Parathyroid adenoma (tissue), 2 donors: ENCODE data around the gene RASAL2.

Experiments used
- H2AFZ ChIP-seq: fragments of 300-600 bp; sonication (generic); one replicate; pipeline ENCODE4 v1.7.0; 2017; ENCODE audit warnings: antibody characterized with exemption, mild to moderate bottlenecking
- H3K27ac ChIP-seq: fragments of 300-600 bp; sonication (generic); one replicate; pipeline ENCODE4 v1.7.0; 2017
- H3K27me3 ChIP-seq: fragments of 300-600 bp; sonication (generic); one replicate; pipeline ENCODE4 v1.7.0; 2017; ENCODE audit warnings: low read length; ENCODE audit not compliant: control insufficient read depth, insufficient read depth
- H3K36me3 ChIP-seq: fragments of 300-600 bp; sonication (generic); one replicate; pipeline ENCODE4 v1.7.0; 2017; ENCODE audit warnings: low read length; ENCODE audit not compliant: control insufficient read depth, insufficient read depth
- H3K4me1 ChIP-seq: fragments of 300-600 bp; sonication (generic); one replicate; pipeline ENCODE4 v1.7.0; 2017; ENCODE audit warnings: control low read depth
- H3K4me2 ChIP-seq: fragments of 300-600 bp; sonication (generic); one replicate; pipeline ENCODE4 v1.7.0; 2017; ENCODE audit warnings: low read length
- H3K4me3 ChIP-seq: fragments of 300-600 bp; sonication (generic); one replicate; pipeline ENCODE4 v1.7.0; 2017; ENCODE audit warnings: low read depth, low read length
- H3K79me2 ChIP-seq: fragments of 300-600 bp; sonication (generic); one replicate; pipeline ENCODE4 v1.7.0; 2017; ENCODE audit warnings: control low read depth
- H3K9ac ChIP-seq: fragments of 300-600 bp; sonication (generic); one replicate; pipeline ENCODE4 v1.7.0; 2017; ENCODE audit warnings: mild to moderate bottlenecking
- H3K9me3 ChIP-seq: fragments of 300-600 bp; sonication (generic); one replicate; pipeline ENCODE4 v1.7.0; 2017; ENCODE audit warnings: low read length; ENCODE audit not compliant: control insufficient read depth
- TF ChIP-seq, protein P1 (sequence below): fragments of 300-600 bp; sonication (generic); IDR thresholded peaks from one replicate; pipeline ENCODE4 v1.7.0; 2017; ENCODE audit warnings: antibody characterized with exemption, mild to moderate bottlenecking
- donor health status: primary hyperparathyroidism.

The RASAL2 gene

DNA sequence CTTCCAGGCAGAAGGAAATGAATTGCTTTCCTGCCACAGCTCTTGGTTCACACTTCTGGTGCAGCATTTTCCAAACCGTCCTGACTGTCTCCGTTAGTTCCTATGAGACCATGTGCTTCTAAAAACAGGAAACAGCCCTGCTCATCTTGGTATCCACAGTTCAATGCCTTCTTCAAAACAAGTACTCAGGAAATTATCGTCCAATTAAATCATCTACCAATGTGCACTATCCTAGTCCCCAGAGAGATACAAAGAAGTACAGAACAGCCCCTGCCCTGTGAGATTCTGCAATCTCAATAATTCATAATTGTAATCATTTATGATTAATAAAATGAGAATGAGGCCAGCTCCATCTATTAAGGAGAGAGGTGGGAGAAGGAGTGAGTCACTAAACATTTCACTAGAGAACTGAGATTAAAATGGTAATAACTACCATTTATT lies 391.7 kb downstream of the RASAL2 start:
- Histone ChIP-seq H3K9me3 (no peaks in the 10 kb centered on the region), H3K4me3 (no peak overlapping the region), H3K4me1 (no peaks in the 10 kb centered on the region)

DNA sequence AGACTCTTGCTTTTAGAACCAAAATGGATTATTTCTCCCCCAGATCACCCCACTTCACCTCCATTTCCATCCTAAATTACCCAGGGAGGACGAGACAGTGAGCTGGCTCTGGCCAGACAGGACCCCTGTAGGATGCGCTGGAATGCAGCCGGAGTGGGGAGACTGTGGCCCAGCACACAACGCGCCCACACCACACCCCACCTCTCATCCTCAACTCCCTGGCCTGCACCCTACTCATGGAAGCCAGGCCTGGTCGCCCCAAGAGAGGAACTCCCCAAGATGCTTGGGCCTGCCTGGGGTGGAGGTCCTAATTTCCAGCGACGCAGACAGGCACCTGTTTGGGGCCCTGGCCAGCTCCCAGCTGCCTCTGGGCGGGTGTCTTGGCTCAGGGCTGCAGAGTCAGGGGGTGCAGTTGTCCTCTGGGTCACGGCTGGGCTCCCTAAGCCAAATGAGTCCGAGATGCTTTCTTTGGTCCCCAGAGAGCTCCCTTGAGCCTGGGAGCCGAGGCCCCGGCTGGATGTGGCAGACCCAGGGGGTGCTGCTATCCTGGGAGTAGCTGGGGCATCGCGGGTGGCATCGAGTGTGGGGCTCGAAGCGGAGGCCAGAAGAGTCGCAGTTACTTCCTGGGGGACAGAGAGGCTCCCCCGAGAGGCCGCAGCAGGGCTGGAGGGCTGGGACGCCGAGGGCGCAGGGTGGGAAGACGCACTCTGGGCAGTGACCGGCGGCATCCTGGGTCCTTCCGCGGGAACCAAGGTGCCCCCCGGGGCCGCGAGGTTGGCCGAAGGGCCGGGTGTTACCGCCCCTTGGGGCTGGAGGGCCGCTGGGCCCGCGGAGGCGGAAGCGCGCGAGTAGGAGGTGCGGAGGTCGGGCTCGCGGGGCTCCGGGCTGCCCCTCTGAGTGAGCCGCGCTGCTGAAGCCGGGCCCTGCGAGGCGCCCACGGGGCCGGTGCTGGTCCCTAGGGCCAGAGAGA lies 392.5 kb downstream of the RASAL2 start:
- no peak overlapping the region for H3K27ac ChIP-seq
- no peaks in the 10 kb centered on the region for H3K36me3 ChIP-seq
- no peak overlapping the region for H3K9ac ChIP-seq
- no peak overlapping the region for H2AFZ ChIP-seq
- no peaks in the 10 kb centered on the region for H3K27me3 ChIP-seq
- no peaks in the 10 kb centered on the region for H3K9me3 ChIP-seq
- no peak overlapping the region for H3K4me3 ChIP-seq
- no peaks in the 10 kb centered on the region for H3K79me2 ChIP-seq
- TF ChIP-seq, protein P1, sequence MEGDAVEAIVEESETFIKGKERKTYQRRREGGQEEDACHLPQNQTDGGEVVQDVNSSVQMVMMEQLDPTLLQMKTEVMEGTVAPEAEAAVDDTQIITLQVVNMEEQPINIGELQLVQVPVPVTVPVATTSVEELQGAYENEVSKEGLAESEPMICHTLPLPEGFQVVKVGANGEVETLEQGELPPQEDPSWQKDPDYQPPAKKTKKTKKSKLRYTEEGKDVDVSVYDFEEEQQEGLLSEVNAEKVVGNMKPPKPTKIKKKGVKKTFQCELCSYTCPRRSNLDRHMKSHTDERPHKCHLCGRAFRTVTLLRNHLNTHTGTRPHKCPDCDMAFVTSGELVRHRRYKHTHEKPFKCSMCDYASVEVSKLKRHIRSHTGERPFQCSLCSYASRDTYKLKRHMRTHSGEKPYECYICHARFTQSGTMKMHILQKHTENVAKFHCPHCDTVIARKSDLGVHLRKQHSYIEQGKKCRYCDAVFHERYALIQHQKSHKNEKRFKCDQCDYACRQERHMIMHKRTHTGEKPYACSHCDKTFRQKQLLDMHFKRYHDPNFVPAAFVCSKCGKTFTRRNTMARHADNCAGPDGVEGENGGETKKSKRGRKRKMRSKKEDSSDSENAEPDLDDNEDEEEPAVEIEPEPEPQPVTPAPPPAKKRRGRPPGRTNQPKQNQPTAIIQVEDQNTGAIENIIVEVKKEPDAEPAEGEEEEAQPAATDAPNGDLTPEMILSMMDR: no peak
- no peaks in the 10 kb centered on the region for H3K4me1 ChIP-seq
- no peak overlapping the region for H3K4me2 ChIP-seq

More for the DNA sequence above, 391.7 kb downstream of the RASAL2 start:
- H3K79me2 ChIP-seq: no peaks in the 10 kb centered on the region
- H2AFZ ChIP-seq: no peak overlapping the region
- no peak overlapping the region for H3K27ac ChIP-seq
- H3K27me3 ChIP-seq: no peaks in the 10 kb centered on the region
- no peaks in the 10 kb centered on the region for H3K36me3 ChIP-seq
- no peak overlapping the region for H3K9ac ChIP-seq
- TF ChIP-seq, protein P1: no peak
- H3K4me2 ChIP-seq: no peak overlapping the region

DNA sequence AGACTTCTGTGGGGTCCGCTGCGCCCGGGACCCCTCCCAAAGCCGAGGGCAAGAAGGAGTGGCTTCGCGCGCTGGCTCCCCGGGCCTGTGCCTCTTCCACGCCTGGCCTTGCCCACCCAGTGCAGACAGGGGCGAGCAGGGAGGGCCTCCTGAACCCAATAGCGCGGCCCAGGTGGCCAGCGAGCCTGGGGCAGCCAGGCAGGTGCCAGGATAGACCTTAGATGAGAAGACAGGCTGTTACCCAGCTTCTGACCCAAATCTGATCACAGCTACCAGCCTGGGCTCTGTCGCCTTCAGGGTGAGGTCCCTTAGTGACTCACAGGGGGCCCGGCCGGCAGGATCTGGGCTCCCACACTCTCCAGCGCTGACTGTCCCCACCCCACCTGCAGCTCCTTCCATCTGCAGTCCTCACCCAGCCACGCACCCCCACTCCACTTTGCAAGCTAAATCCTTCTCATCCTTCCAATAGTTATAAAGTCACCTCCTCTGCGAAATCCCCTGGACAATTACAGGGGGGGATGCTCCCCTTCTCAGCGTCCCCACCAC lies 393.2 kb downstream of the RASAL2 start:
- TF ChIP-seq, protein P1: no peak
- no peak overlapping the region for H3K4me3 ChIP-seq
- H3K9ac ChIP-seq: no peak overlapping the region

DNA sequence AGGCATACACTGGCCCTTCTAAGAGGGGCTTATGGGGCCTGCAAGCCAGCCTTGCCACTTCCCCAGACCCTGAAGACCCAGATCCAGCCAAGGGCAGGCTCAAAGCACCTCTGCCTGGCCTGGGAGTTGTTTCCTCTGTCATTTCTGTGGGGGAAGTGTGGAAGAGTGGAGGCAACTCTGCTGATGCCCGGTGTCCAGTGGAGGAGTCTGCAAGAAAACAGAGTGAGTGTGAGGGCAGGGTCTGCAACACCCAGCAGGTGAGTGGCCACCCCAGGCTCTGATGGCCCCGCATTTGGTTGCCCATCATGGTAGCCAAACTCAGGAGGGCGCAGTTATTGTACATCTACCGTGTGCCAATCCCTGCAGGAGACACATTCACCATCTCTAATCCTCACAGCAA lies 394.5 kb downstream of the RASAL2 start:
- TF ChIP-seq, protein P1: no peak
- H3K9me3 ChIP-seq: no peaks in the 10 kb centered on the region

More for the DNA sequence above, 393.2 kb downstream of the RASAL2 start:
- Histone ChIP-seq H3K27me3 (no peaks in the 10 kb centered on the region), H3K27ac (no peak overlapping the region), H2AFZ (no peak overlapping the region), H3K79me2 (no peaks in the 10 kb centered on the region), H3K4me2 (no peak overlapping the region), H3K4me1 (no peaks in the 10 kb centered on the region), H3K9me3 (no peaks in the 10 kb centered on the region), H3K36me3 (no peaks in the 10 kb centered on the region)

More for the DNA sequence above, 394.5 kb downstream of the RASAL2 start:
- no peak overlapping the region for H2AFZ ChIP-seq
- no peak overlapping the region for H3K4me3 ChIP-seq
- no peak overlapping the region for H3K4me2 ChIP-seq
- no peaks in the 10 kb centered on the region for H3K36me3 ChIP-seq
- no peaks in the 10 kb centered on the region for H3K27me3 ChIP-seq
- no peaks in the 10 kb centered on the region for H3K4me1 ChIP-seq
- H3K79me2 ChIP-seq: no peaks in the 10 kb centered on the region
- no peak overlapping the region for H3K27ac ChIP-seq
- H3K9ac ChIP-seq: no peak overlapping the region
